NCI-H526 treated with DMSO at 0.1 percent for 48 hours (cell line): ENCODE data around the gene SPIRE1.

ENCODE experiments used
- DNase-seq: peaks from one replicate; lab custom pipeline; 2025; lab: John Stamatoyannopoulos, UW

The SPIRE1 gene

DNA sequence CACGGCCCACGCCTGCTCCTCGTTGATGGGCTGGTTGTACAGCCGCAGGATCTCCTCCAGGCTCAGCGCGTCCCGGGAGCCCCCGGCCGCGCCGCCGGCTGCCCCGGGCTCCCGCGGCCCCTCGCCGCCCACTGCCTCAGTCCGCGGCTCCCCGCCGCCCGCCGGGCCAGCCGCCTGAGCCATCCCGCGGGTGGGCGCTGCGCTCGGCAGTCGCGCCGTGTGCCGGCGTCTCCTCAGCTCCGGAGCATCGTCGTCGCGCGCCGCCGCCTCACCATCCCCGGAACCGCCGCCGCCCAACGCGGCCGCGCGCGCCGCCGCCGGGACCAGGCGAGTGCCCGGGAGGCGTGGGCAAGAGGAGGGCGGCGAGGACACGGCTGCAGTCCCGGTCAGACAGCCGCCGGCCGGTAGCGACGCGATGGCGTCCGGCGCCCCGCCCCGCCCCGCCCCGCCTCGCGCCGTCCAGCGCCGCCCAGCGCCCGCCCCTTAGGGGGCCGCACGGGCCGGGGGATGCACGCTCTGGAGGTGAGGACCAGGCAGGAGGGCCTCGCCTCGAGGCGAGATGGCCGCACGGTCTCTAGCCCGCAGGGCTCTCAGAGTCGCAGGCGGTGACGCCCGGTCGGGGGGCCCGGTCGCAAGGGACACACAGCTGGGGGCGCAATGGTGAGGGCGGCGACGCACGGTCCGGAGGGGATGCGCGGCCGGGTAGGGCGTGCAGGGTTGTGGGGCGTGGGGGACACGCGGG lies at the start of gene SPIRE1:
Gene SPIRE1, minus strand, starts transcription at position 424 of the 742 bp plus-strand sequence. Its CDS starts 241 bp downstream, at position 183.
- DNase-seq: peak; percentile 26

DNA sequence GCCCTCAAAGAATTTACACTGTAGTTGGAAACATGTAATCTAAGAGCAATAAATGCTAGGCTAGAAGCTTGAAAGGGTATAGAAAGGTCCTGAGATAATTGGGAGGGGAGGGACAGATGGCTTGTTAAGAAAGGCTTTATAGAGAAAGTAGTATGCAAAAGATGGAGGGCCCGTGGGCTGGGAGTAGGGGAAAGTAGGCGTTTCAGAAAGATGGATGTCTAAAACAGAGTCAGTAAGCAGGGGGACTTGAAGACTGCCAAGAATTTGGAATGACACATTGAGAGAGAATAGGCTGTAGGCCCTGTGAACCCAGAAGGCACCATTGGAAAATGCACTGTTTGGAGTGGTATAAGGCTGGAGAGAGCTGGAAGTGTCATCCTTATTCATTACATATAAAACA lies 45.8 kb upstream of the SPIRE1 start:
- DNase-seq: no peak

DNA sequence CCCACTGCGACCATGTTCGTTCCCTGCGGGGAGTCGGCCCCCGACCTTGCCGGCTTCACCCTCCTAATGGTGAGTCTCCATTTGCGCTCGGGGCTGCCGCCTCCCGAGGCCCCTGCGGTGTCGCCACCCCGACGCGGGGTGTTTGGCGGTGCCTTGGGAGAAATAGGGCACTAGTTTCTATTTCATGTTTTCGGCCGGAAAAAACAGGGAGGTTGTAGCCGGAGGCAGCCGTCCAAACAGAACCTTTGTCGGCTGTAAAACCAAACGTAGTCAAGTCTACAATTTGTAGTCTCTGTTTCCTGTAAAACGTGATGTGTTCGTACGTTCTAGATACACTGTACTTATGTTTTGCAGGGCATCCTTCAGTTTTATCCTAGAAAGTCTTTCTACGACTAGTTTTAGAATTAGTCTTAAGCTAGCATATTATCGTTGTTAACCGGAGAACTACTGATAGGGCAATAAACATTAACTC lies 45.2 kb upstream of the SPIRE1 start:
- DNase-seq: no peak

GRCh38 chr18:12702221-12703095 lies 44.6 kb upstream of the SPIRE1 start, which contains the start of the genes CEP76 and PSMG2:
CEP76 (minus strand) TSS chr18:12702723; CDS start chr18:12702548, 175 bp downstream.
PSMG2 (plus strand) TSS chr18:12703042; CDS start chr18:12703108, 66 bp downstream.
- peak; percentile 54 for DNase-seq

- DNase-seq: no peak
These were observed 43.3 kb upstream of the SPIRE1 start for GRCh38 chr18:12701161-12701560.

DNA sequence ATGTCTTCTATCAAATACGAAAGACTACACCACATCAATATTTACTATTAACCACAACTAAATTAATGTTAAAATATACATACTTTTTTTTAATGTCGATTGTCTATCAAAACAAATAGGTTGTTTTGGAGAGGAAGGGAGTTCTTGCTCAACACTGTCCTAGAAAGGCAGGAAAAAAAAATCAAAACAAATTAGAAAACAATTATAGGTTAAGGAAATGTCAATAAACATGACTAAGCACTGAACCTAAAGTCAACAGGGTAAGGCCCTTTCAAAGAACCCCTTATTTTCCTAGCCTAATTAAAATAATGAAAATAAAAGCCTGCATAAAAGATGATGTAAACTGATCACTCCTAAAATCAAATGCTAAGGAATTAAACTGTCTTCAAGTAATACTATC lies 41.8 kb upstream of the SPIRE1 start:
- DNase-seq: no peak

DNA sequence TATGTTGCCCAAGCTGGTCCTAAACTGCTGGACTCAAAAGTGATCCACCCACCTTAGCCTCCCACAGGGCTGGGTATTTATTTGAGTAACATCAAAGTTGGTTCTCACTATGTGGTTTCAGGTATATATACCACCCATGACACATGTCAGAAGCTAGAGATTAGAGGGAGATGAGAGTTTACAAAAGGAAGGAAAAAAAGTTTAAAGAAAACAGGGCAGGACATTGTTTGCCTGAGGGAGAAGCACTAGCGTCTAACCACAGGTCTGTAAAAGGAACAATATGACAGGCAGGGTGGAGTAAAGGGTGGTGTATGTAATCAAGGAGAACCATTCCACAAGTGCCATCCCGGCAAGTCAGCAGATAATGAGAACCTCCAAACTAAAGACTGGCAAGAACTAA lies 36.1 kb upstream of the SPIRE1 start:
- no peak for DNase-seq

- DNase-seq: no peak
These were observed 34.3 kb upstream of the SPIRE1 start for GRCh38 chr18:12692206-12692605.

- no peak for DNase-seq
These were observed 31.4 kb upstream of the SPIRE1 start for GRCh38 chr18:12689256-12689850.

- DNase-seq: no peak
These were observed 28.2 kb upstream of the SPIRE1 start for GRCh38 chr18:12686100-12686499.

DNA sequence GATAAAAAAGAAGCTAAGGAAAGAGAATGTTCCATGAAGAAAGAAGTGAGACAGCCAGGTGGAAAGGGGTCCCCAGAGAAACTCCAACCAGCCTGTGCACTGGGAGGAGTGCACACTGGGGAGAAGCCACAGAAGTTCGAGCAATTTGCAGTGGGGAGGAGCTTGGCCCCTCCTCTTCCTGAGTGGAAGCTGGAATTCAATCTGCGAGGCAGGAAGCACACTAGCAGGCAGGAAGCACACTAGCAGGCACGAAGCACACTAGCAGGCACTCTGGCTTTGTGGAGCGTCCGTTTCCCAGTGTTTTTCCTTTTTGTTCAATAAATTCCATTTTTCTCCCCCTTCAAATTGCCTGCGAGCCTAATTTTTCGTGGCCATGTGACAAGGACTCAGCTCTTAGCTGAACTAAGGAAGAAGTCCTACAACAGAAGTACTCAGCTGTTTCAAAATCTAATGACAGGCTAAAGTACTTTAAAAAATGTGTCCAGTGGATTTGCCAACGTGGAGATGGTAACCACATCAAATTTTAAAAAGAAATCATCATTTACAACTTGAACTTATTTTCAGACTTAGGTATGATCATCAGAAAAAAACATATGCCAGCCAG lies 21.4 kb upstream of the SPIRE1 start:
- DNase-seq: no peak

DNA sequence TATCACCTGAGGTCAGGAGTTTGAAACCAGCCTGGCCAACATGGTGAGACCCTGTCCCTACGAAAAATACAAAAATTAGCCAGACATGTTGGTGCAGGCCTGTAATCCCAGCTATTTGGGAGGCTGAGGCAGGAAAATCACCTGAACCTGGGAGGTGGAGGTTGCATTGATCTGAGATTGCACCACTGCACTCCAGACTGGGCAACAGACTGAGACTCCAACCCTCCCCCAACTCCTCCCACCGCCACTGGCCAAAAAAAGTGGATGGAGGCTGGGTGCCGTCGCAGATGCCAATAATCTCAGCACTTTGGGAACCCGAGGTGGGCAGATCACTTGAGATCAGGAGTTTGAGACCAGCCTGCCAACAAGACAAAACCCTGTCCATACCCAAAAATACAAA lies 10.1 kb upstream of the SPIRE1 start:
- no peak for DNase-seq

DNA sequence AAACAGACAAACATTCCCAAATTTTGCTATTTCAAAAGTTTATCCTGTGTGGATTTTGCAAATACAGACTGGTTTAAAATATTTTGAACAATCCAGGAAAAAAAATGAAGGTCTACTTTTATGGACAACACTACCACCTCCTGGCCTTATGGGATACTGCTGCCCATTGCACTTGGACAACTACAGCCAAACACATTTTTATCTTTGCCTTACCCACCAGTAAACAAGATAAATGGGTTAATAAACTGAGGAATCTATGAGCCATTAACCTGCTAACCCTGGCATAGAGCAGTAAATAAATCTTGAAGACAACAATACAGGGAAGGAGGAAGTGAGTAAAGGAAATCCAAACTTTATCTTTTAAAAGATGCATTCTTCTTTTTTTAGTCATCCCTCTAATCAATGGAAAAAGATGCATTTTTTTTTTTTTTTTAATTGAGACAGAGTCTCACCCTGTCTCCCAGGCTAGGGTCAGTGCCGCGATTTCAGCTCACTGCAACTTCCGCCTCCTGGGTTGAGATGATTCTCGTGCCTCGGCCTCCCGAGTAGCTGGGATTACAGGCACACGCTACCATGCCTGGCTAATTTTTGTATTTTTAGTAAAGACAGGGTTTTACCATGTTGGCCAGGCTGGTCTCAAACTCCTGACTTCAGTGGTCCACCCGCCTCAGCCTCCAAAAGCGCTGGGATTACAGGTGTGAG lies 2.1 kb upstream of the SPIRE1 start:
- peak; percentile 26 for DNase-seq

DNA sequence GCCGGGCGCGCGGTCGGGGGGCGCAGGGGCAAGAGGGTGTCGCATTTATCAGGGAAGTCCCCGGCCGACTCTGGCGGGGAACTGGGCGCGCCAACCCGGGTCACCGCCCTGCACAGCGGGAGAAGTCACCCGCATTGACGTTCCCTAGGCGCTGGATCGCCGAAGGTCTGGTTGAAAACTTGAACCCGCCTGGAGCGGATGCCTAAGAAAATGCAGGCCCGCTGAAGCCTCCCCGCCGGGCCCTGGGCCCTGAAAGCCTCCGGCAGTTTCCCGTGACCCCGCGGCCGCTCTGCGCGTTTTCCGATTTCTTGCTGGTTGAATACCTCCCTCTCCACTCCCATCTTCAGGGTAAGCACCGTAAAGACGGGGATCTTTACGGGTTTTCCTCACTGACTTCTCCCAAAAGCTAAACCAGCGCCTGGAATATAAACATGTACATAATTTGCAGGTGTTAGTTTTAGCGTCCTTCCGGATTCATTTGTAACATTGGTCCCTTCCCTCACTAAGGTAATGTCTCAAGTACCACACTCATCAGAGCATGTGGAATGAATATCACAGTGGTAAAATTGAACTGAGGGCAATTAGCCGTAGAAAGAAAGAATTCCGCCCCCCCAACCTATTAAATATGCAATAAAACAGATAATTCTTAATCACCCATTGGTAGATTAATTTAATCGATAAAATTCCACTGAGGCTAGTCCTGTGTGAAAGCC lies 675 bp upstream of the SPIRE1 start:
- DNase-seq: peak; percentile 25

GRCh38 chr18:12656938-12657683 lies 796 bp downstream of the SPIRE1 start:
- DNase-seq: no peak

- DNase-seq: no peak
These were observed 1.3 kb downstream of the SPIRE1 start for GRCh38 chr18:12656605-12656937.

GRCh38 chr18:12654971-12655370 lies 2.9 kb downstream of the SPIRE1 start:
- DNase-seq: no peak

DNA sequence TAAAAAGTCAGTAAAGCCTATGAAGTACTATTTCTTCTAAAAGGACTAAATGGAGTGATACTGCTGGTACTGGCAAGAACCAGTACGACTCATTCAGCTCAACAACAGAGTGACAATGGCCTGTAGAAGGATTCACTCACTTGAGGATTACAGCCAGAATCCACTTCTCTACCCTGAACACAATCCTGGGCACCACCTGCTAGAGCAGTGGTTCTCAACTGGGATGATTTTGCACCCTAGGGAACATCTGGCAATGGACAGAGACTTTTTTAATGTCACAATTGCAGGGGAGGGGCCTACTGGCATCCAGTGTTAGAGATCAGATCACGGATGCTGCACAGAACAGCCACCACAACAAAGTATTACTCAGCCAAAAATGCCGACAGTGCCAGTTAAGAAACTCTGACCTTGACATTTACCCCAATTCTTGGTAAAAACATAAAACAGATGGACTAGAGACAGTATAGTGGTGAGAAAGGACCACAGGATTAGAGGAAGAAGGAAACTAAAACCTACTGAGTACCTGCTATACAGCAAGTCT lies 5.0 kb downstream of the SPIRE1 start:
- DNase-seq: no peak

DNA sequence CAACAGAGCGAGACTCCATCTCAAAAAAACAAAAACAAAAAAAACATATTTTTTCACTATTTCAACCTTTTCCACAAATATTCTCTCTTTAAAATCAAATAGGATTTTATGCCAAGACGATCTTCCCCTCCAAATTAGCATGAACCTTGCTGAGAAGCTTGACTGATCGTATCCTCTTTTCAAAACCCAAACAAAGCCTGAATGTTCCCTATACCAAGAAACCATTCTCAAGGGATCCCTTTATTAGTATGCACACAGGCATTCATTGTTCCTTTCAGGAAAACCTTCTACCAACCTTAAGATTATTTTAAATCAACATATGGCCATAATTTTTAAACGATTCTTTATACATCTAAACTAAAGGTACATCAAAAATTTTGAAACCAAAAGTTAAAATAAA lies 6.3 kb downstream of the SPIRE1 start:
- no peak for DNase-seq

- DNase-seq: no peak
These were observed 10.1 kb downstream of the SPIRE1 start for GRCh38 chr18:12647773-12648172.
